ENCODE measurements around the gene ADAMTS17.

GRCh38 chr15:100281096-100281917, 60.5 kb downstream of the ADAMTS17 start:
- TF ChIP-seq POLR2AphosphoS5 (IDR thresholded peaks at IDR 0.05) (no peak), EP300 (IDR thresholded peaks at IDR 0.05) (no peak)
- TF ChIP-seq, protein P1, sequence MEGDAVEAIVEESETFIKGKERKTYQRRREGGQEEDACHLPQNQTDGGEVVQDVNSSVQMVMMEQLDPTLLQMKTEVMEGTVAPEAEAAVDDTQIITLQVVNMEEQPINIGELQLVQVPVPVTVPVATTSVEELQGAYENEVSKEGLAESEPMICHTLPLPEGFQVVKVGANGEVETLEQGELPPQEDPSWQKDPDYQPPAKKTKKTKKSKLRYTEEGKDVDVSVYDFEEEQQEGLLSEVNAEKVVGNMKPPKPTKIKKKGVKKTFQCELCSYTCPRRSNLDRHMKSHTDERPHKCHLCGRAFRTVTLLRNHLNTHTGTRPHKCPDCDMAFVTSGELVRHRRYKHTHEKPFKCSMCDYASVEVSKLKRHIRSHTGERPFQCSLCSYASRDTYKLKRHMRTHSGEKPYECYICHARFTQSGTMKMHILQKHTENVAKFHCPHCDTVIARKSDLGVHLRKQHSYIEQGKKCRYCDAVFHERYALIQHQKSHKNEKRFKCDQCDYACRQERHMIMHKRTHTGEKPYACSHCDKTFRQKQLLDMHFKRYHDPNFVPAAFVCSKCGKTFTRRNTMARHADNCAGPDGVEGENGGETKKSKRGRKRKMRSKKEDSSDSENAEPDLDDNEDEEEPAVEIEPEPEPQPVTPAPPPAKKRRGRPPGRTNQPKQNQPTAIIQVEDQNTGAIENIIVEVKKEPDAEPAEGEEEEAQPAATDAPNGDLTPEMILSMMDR (IDR thresholded peaks at IDR 0.05) = no peak
